CD4-positive, alpha-beta T cell treated with Interleukin-6 at 100 ng/mL for 8 hours (primary cell): Measurements from ENCODE around the gene ADGRD1.
"Not testable (repeated sequence)": the region's sequence is repeated elsewhere in the genome, so short reads cannot be mapped to it uniquely, and the experiment has no call there.

Experiments used
- DNase-seq: peaks from one replicate; pipeline ENCODE4 v3.0.0-alpha.2; 2020; ENCODE audit warnings: mixed read lengths, low spot score

ADGRD1 gene

DNA sequence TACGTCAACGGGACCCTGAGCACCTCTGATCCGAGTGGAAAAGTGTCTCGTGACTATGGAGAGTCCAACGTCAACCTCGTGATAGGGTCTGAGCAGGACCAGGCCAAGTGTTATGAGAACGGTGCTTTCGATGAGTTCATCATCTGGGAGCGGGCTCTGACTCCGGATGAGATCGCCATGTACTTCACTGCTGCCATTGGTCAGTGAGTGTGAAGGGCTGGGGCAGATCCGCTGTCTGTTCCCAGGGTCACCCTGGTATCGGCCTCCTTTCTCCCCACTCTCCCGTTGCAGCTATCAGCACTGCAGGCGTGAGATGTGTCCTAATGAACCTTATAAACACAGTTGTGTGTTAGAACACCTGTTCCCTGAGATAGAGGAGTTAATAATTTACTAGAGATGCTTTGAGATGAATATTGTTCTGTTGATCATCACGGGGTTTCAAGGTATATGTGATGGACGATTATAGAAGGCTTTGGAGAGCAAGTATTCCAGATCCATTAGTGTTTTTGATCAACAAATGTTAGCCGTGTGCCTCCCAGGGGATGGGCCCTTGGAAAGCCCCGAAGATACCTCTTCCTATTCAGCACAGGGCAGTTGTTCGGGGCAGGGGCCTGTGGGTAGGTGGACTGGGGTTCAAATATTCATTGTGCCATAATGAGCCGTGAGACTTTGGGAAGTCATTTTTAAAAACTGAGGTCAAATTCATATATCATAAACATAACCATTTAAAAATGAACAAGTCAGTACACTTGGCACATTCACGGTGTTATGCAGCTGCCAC lies 33.6 kb downstream of the ADGRD1 start:
- DNase-seq: no peak

DNA sequence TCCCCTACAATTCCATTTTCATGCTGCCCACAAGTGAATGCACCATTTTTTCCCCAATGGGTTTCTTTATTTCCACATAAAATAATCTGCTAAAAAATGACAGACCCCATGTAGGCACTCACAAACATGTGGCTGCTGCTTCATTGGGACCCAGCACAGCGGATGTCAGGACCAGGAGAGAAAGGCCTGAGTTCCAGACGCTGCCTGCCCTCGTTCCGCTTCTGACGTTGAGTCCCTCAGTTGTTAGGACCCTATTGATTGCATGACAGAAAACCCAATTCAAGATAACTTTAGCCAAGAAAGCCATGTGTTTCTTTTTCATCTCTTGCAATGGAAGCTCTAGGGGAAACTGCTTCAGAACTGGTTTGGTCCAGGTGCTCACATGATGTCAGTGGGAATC lies 34.6 kb downstream of the ADGRD1 start:
- no peak for DNase-seq

- DNase-seq: no peak
Measured at GRCh38 chr12:130988751-130989150, 35.0 kb downstream of the ADGRD1 start.

- no peak for DNase-seq
Measured at GRCh38 chr12:130989391-130989790, 35.7 kb downstream of the ADGRD1 start.

DNA sequence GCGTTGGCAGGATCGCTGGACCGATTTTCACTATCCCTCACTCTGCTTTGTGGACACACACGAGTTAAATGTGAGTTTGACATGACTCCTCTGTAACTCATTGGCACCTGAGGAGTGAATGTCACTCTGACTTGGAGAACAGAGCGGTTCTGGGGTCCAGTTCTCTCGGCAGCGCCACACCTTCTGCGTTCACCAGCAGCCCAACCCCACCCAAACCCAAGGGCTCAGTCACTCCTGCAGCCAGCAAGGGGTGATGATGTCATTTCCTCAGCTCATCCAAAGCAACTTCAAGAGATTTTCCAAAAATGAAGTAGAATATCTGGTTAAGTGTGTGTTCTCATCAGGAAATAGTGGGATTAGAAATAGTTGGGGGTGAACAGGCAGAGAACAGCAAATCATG lies 36.3 kb downstream of the ADGRD1 start:
- no peak for DNase-seq

DNA sequence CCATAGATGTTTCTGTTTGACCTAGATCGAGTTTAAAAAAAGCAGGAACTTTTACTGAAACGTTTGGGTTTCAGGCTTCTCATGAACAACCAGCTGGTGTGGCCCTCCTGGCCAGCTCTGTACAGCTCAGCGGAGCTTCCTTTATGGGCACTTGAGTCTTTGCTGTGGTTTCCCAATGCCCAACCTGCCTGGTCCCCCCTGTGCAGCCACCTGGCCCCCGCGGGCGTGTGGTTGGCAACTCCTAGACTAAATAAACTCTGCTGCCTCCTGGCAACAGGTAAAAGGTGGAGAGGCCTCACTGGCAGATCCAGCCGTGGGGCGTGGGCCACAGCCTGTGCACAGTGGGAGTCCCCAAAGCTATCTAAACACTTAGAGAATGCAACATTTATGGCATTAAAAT lies 38.7 kb downstream of the ADGRD1 start:
- DNase-seq: no peak

DNA sequence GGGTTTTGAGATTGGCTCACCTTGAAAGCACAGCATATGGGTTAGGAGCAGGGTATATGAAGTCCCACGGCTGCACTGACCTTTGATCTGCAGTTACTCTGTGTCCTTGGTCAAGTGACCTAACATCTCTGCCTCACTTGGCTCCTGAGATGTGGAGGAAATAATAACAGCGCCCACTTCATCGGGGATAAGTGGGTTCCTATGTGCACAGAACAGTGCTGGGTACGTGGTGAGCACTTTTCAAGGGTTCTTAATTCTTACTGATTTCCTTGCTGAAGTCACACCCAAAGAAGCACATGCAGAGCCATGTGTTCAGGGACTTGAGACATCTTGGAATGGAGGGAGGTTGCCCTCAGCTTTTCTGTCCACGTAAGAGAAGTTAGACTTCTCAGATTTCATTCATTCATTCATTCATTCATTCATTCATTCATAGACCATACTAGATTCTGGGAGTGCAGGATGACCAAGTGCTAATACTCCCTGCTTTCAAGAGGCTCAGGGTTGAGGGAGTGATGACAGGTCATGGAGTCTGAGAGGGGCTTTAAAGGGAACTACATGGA lies 39.4 kb downstream of the ADGRD1 start:
- DNase-seq: no peak

GRCh38 chr12:130993759-130994670 lies 40.3 kb downstream of the ADGRD1 start:
- DNase-seq: no peak

DNA sequence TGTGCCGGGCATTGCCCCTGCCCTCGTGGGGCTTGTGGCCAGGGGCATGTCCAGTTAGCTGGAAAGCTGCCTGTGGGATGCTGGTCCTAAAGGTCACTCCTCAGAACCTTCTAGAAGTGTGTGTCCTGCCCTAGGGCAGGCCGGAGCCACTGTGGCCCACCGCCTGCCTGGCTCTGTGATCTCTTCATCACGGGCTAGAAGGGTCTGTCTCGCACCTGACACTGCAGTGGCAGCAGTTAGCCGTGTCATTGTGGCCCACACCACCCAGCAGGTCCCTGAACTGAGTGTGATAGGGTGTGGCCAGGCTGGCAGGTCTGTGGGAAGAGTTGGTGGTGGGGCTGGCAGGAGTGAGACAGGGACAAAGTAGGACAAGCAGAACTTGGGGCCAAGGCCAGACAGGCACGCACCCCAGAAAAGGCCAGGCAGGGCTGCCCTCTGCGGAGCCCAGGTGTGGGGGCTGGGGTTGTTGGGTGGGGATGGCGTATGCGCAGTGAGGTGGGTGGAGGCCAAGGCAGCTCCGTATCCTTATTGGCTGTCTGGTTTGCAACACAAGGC lies 41.2 kb downstream of the ADGRD1 start:
- no peak for DNase-seq

GRCh38 chr12:130995386-130995969 lies 41.8 kb downstream of the ADGRD1 start:
- not testable (repeated sequence) for DNase-seq

DNA sequence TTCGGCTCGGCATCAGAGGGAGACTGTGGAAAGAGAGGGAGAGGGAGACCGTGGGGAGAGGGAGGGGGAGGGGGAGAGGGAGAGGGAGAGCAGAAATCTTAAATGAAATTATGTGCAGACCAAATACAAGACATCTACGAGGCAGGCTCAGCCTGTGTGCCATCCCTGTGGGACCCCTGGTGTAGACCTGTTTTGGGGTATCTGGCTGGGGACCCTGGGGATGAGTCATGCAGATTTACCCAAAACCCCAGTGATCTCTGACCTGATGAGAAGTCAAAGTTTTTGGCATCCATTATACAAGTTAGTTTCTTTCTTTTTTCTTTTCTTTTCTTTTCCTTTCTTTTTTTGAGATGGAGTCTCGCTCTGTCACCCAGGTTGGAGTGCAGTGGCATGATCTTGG lies 44.4 kb downstream of the ADGRD1 start:
- DNase-seq: no peak

DNA sequence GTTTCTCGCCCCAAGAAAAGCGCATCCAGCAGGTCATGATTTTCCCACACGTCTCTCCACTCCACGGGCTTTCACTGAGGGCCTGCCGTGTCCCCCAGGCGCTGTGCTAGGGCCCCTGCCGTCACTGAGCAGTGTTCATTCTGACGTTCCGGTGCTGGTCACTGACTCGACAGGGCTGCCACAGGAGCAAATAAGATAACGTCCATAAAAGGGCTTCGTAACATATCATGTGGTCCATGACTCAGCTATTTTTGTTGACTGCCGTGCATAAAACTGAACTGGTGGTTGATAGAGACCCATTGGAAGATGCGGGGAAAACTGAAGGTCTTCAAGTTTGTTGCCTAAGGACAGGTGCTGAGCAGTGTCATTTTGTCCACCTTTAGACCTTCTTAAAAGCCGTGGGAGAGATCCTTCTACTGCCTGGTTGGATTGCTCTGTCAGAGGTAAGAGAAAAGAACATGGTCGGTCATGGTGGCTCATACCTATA lies 46.3 kb downstream of the ADGRD1 start:
- DNase-seq: no peak

DNA sequence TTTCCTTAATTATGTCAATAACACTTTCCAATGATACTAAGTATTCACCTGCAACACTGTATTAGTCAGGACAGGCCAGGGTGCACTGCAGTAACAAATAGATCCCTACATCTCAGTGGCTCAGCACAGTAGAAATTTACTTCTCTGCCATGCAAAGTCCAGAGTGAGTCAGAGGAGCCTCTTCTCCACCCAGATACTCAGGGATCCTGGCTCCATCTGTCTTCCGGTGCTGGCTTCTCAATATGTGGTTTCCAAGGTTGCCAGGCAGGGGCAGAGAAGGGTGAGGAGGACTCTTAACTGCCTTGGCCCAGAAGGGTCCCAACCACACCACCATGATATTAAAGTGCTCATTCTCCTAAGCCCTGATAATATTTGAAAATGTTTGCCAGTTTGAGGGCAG lies 47.8 kb downstream of the ADGRD1 start:
- no peak for DNase-seq

GRCh38 chr12:131002216-131002631 lies 48.5 kb downstream of the ADGRD1 start:
- DNase-seq: no peak

DNA sequence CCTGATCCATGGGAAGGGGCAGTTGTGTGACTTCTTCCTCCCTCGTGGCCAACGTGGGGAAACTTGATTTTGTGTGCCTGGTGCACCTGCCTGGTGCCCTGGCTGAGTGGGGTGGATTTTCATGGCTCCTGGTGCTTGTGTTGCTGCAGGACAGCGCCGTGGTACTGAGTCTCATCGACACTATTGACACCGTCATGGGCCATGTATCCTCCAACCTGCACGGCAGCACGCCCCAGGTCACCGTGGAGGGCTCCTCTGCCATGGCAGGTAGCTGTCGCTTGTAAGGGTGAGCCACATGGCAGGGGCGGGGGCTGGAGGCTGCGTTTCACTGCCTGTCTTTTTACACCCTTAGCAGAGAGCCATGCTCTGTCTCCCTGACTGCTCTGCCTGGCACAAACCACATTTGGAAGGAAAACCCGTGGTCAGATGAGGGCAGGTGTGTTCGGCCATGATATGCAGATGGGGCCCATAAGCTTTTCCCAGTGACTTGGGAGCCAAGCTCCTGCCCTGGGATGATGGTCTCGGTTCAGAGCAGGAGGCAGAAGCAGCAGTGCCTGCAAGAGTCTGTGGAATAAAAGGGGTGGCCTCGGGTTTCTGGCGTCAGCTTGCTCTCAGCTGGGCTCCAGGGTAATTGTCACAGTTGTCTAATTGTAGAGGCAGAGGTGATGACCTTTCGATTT lies 49.5 kb downstream of the ADGRD1 start:
- no peak for DNase-seq

- DNase-seq: no peak
Measured at GRCh38 chr12:131003716-131004045, 50.0 kb downstream of the ADGRD1 start.

- no peak for DNase-seq
Measured at GRCh38 chr12:131004166-131004565, 50.5 kb downstream of the ADGRD1 start.

DNA sequence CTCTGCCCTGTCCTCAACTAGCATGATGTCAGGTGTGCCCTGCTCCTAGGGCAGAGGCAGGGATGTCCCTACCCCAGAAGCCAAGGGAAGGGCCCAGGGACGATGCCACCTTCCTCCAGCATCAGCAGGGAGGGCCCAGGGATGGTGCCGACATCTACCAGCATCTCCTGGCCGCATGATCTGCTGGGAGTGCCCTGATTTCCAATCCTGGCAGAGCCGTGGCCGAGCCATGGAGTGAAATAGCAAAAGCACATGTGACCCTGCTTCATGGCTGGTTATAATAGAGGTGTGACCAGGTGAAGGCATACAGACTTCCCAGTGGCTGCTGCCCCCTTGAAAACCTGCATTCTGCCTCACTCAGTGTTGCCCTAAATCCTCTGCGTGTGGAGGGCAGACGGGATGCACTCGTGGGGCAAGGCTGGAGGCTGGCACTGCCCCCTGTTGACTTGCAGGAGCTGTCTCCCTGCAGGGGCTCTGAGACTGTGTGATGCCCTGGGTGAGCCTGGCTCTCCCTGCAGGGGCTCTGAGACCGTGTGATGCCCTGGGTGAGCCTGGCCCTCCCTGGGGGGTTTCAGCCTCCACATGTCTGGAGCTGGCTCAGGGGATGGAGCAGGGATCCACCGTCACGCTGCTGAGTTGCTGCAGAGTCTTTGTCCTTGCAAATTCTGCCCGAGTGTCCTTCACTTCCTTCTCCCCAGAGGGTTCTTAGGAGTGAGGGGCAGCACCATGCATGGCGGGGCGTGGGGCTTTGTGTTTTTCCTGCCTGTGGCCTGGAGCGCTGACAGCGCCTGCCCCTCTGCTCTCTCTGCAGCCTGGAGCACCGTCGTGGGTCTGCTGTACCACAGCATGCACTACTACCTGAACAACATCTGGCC lies 51.7 kb downstream of the ADGRD1 start:
- no peak for DNase-seq

DNA sequence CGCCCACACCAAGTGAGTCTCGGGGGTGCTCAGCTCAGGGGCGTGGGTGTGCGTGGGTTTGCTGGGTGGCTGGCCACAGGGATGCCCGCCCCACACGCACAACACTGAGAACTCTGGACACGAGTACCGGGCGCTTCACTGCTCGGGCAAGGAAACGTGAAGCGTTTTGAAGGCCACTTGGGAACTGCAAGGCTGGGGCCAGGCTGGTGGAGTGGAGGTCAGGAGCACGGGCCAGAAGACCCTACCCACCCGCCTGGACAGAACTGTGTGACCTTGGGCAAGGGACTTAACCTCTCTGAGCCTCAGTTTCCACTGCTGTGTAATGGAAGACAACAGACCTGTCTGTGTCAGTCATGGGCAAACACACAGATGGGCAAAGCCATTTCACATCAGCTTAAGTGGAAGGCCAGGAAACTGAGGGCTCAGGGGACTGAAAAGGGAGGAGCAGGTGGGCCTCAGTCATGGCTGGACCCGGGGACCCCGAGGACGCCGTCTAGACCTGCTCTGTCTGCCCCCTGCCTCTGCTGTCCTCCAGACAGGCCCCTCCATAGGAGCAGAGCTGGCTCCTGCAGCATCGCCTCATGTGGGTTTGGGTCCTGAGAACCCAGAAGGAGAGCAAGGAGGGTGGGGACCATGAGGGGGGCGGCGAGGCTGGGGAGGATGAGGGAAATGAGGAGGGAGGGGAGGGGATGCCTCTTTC lies 52.5 kb downstream of the ADGRD1 start:
- DNase-seq: no peak
